ENCODE results near the gene FBXW7.

DNA sequence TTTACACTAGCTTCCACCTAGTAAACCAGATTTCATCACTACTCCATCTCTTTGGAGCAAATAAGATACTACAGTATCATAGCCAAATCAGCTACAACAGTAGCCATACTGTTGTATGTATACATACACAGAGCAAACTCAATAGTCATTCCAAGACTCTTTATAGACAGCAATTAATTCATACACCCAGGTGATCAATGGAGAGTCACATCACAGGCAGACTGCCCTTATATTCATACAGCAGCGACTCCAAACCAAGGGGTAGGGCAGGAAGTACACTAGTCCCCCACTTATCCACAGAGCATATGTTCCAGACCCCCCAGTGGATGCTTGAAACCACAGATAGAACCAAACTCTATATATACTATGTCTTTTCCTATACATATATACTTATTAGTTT is 76.6 kb downstream of the FBXW7 start:
- TF ChIP-seq CTCF (conservative IDR thresholded peaks at IDR 0.05; ENCODE audit: low read depth, low read length) (no peak), EZH2 (IDR thresholded peaks at IDR 0.05; ENCODE audit: borderline replicate concordance, low read depth, low read length, poor library complexity, severe bottlenecking) (no peak)
